DMS153 (cell line): ENCODE measurements around the gene MRO.
"Not testable (repeated sequence)": the region's sequence is repeated elsewhere in the genome, so short reads cannot be mapped to it uniquely, and the experiment has no call there.

Experiments used
- DNase-seq: peaks from one replicate; lab custom pipeline; 2025; lab: John Stamatoyannopoulos, UW

The MRO gene

DNA sequence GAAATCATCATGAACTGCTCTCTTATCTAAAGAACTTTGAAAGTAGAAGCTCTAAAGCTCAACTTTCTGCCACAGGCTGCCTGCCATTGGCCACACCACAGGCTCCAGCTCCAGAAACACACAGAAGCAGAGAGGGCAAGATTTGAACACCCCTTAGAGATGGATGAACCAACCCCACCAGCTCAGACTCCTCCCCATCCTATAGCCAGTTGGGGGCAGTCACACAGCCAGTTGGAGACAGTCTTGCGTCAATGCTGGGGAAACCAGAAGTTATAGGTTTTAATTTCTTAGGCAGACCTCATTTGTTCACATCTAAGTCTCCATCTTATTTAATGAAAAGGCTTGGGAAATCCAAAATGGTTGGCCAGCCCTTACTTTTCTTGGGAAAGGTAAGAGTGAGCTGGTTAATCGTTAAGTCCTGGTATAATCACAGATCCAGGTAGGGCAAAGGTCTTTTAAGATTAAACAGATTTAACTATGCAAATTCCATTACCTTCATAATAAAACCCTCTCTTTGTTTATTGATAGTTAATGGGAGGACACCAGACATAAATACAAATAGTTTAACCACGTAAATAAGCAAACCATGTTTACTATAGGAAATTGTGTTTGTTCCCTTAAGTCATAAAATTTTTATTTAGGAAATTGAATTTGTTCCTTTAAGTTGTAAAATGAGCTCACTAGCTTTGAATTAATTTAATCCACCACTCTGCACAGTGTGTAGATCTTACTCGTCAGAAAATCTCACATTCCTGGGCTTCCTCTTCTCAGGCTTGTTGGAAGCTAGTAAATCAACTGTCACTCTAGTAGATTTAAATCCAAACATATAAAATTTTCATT, 28.0 kb downstream of the MRO start:
- no peak for DNase-seq

DNA sequence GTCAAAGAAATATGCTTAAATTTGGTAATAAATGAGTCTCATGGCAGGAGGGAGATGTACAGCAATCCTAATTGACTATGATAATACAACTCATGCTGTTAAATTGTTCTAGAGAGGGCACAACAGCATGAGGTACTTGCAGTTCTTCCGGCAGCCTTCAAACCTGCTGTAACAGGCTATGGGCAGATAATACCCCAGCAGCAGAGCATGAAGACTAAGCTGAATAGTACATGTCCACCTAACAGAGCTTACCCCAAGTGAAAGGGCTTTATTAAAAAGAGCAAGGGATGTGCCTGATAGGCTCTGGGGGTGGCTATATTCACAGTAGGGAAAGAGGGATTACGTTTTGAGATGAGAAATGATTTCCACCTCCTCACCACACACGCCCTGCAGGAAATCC, 28.9 kb downstream of the MRO start:
- no peak for DNase-seq

DNA sequence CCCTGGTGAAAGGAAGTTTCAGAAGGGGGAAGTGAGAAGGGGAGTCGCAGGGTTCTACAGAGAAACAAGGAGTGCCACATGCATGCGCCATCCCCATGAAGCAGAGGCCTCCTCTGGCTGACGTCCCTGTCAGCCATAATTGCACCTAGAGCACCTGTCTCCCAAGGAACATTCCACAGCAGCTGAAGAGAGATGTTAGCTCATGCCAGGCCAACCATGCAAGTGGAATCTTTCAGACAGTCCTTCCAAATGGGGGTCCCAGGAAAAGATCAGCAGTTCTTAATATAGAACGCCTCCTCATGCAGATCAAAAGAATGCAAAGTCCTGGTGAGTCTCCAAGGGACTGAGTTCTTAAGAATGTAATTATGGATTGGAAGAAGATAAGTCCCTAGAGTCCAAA, 29.6 kb downstream of the MRO start:
- DNase-seq, result no peak

DNA sequence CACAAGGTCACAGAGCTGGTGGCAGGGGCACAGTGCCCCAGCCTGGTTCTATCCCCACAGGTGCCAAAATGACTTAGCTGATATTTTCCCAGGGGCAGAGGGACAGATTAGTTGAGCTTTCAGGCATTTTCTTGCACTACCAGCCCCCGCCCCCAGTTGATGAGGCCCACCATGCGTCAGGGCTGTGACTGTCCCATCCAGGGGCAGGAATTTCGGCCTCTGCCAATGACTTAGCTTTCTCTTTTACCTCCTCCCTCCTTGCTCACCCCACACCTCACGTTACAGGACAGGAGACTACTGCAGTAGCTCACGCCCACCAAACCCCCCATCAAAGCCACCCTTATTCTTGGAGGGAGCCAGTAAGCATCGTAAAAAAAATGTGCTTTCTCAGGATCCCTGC, 31.5 kb downstream of the MRO start:
- no peak for DNase-seq

- no peak for DNase-seq
Measured at GRCh38 chr18:50786864-50787263, 33.0 kb downstream of the MRO start.

DNA sequence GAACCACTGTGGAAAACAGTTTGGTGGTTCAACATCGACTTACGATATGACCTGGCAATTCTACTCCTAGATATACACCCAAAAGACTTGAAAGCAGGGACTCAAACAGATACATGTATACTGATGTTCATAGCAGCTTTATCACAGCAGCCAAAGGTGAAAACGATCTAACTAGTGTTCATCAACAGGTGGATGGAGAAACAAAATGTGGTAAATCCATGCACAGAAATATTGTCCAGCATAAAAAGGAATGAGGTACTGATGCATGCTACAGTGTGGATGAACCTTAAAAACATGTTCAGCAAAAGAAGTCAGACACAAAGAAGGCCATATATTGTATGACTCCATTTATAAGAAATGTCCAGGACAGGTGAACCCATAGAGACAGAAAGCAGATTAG, 36.3 kb downstream of the MRO start:
- no peak for DNase-seq

DNA sequence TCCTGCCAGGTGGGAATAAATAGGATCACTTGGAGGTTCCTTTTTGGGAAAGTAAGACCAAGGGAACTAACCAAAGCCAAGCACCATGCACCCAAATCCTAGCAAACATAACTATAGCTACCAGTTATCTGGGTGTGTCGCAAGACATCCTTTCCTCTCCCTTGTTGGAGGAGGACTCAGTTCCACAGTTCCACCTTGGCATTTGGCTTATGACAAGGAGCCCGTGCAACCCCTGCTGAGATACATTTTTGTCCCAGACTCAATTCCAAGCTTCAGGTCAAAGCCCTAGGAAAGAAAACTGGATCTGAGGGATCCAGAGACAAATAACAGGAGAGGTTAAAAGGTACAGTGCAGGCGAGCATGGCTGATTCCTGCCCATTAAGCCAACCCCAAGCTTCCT, 40.8 kb downstream of the MRO start:
- not testable (repeated sequence) for DNase-seq

DNA sequence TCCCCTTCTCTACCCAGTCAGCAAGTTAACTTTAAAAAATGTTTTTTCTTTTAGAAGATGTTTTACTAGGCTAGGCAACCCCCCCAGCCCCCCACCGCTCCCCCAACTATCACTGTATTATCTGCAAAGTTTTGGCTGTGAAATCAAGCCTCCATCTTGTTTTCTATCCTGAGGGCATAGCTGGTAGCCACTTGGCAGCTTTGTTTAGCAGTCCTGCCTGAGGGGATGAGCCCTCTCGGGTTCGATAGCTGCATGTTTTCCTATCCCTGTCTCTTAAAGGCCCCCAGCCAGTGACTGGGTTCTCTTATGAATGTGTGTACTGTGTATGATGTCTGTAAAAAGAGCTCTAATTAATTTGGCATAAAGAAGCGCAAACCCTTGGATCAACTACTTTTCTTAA, 43.4 kb downstream of the MRO start:
- no peak for DNase-seq

- no peak for DNase-seq
Measured at GRCh38 chr18:50775726-50776125, 44.1 kb downstream of the MRO start.

DNA sequence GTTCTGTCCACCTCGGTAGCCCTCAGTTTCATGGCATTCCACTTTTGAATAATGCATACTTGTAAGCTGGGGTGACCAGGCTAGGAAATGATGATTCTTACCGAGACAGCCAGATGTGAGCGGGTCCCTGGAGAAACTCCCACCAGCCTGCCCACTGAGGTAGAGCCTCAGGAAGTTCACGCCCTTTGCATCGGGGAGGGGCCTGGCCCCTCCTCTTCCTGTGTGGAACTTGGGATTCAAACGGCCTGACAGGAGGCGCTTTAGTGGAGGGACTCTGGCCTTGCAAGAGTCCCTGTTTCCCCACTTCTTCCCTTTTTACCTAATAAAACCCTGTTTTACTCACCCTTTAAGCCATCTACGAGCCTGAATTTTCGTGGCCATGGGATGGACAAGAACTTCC, 44.6 kb downstream of the MRO start:
- DNase-seq, result no peak

GRCh38 chr18:50769463-50769862, 50.4 kb downstream of the MRO start:
- DNase-seq, result no peak

GRCh38 chr18:50757358-50757757, 62.5 kb downstream of the MRO start:
- DNase-seq, result no peak

DNA sequence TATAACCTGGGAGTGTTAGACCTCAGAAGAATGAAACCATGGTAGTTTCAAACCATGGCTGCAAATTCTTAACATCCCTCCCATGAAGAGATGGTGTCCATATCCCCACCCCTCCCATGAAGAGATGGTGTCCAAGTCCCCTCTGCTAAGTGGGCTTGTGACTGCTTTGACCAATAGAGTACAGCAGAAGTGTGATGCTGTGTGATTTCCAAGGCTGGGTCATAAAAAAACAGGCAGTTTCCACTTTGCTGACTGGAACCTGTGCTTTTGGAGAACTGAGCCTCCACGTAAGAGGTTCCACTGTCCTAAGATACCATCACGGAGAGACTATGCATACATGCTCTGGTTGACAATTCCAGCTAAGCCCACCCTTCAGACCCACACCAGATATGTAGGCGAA, 65.5 kb downstream of the MRO start:
- no peak for DNase-seq

- DNase-seq, result no peak
Measured at GRCh38 chr18:50753311-50753710, 66.5 kb downstream of the MRO start.

DNA sequence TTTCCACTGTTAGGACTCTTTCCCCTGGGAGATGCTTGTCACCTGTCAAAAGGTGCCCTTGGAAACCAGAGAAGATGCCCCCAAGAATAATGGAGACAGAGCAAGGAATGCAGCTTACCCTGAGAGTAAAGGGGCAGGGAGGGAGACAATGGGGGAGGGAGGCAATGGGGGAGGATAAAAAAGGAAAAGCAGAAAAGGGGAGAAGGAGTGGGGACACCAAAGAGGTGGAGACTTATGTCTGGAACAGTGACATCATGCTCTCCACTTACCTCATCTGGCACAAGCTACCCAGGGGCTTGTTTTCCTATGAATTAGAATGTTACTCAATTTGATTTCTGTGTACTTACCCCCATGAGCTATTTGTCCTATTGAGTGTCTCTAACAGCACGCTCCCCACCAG, 67.9 kb downstream of the MRO start:
- no peak for DNase-seq

- no peak for DNase-seq
Measured at GRCh38 chr18:50751490-50751889, 68.3 kb downstream of the MRO start.

- no peak for DNase-seq
Measured at GRCh38 chr18:50750546-50750945, 69.3 kb downstream of the MRO start.

DNA sequence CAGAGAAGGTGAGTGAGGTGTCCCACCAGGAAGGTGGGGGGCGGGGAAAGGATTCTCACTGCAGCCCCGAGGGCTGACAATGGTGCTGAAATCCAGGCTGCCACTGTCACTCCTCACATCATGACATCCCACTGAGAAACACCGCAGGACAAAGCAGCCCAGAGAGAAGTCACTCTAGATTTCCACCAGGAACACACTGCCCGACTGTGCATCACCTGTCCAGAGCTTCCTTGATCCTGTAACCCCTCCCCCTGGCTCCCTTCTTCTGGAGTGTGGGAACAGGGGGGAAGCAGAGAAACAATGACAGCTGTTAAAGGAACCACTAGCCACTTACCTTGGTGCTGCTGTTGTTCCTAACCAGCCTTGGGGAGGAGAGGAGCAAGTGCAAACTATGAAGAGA, 69.9 kb downstream of the MRO start:
- no peak for DNase-seq

DNA sequence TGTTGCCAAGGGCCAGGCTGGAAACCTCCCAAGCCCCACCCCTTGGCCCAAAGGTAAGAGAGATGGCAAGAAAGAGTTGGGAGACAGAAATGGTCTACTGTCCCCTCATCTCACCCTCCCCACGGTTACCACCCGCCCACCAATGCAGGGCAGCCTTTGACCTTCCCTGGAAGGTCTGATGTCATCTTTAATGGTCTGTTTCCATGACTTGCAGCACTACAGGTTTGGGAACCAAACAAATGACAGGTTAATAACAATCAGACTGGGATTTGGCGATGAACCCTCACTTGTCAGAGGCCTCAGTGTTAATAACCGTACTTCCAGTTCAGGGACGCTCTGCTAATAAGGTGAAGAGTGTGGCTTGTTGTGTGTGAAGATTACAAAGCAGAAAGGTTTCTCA, 70.4 kb downstream of the MRO start:
- DNase-seq, result no peak

GRCh38 chr18:50748243-50749229, 71.3 kb downstream of the MRO start:
- DNase-seq, result no peak

GRCh38 chr18:50747849-50748242, 72.0 kb downstream of the MRO start:
- no peak for DNase-seq

DNA sequence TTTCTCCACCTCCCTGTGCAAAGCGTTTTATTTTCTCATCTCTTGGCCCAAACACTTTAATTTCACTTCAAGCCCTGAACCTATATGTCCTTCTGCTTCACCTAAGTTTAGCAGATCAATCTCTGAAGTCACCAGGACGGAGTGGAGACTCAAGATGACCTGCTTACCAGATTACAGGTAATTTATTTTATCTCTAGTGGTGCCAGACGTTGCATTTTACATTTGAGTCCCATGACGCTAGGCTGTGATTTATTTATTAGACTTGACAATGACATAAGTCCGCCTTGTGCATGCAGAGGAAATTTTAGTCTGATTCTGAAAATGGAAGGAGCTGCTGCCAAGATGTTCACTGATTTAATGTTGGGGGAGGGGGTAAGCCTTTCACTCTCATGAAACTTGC, 73.9 kb downstream of the MRO start:
- DNase-seq, result no peak
